ENCODE results near the gene CLCN6.

GRCh38 chr1:11839727-11840705 is 34.0 kb downstream of the CLCN6 start:
- TF ChIP-seq, protein P1, sequence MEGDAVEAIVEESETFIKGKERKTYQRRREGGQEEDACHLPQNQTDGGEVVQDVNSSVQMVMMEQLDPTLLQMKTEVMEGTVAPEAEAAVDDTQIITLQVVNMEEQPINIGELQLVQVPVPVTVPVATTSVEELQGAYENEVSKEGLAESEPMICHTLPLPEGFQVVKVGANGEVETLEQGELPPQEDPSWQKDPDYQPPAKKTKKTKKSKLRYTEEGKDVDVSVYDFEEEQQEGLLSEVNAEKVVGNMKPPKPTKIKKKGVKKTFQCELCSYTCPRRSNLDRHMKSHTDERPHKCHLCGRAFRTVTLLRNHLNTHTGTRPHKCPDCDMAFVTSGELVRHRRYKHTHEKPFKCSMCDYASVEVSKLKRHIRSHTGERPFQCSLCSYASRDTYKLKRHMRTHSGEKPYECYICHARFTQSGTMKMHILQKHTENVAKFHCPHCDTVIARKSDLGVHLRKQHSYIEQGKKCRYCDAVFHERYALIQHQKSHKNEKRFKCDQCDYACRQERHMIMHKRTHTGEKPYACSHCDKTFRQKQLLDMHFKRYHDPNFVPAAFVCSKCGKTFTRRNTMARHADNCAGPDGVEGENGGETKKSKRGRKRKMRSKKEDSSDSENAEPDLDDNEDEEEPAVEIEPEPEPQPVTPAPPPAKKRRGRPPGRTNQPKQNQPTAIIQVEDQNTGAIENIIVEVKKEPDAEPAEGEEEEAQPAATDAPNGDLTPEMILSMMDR (IDR thresholded peaks at IDR 0.05), result no peak
- no peak for TF ChIP-seq EP300 (IDR thresholded peaks at IDR 0.05)
- TF ChIP-seq POLR2A (IDR thresholded peaks at IDR 0.05), result no peak
